DMS79 treated with DMSO at 0.1 percent for 48 hours (cell line): ENCODE measurements around the gene ZNF646.

Experiments used
- DNase-seq: peaks from one replicate; lab custom pipeline; 2025; lab: John Stamatoyannopoulos, UW

ZNF646 gene, protein sequence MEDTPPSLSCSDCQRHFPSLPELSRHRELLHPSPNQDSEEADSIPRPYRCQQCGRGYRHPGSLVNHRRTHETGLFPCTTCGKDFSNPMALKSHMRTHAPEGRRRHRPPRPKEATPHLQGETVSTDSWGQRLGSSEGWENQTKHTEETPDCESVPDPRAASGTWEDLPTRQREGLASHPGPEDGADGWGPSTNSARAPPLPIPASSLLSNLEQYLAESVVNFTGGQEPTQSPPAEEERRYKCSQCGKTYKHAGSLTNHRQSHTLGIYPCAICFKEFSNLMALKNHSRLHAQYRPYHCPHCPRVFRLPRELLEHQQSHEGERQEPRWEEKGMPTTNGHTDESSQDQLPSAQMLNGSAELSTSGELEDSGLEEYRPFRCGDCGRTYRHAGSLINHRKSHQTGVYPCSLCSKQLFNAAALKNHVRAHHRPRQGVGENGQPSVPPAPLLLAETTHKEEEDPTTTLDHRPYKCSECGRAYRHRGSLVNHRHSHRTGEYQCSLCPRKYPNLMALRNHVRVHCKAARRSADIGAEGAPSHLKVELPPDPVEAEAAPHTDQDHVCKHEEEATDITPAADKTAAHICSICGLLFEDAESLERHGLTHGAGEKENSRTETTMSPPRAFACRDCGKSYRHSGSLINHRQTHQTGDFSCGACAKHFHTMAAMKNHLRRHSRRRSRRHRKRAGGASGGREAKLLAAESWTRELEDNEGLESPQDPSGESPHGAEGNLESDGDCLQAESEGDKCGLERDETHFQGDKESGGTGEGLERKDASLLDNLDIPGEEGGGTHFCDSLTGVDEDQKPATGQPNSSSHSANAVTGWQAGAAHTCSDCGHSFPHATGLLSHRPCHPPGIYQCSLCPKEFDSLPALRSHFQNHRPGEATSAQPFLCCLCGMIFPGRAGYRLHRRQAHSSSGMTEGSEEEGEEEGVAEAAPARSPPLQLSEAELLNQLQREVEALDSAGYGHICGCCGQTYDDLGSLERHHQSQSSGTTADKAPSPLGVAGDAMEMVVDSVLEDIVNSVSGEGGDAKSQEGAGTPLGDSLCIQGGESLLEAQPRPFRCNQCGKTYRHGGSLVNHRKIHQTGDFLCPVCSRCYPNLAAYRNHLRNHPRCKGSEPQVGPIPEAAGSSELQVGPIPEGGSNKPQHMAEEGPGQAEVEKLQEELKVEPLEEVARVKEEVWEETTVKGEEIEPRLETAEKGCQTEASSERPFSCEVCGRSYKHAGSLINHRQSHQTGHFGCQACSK (N-terminal part only)

DNA sequence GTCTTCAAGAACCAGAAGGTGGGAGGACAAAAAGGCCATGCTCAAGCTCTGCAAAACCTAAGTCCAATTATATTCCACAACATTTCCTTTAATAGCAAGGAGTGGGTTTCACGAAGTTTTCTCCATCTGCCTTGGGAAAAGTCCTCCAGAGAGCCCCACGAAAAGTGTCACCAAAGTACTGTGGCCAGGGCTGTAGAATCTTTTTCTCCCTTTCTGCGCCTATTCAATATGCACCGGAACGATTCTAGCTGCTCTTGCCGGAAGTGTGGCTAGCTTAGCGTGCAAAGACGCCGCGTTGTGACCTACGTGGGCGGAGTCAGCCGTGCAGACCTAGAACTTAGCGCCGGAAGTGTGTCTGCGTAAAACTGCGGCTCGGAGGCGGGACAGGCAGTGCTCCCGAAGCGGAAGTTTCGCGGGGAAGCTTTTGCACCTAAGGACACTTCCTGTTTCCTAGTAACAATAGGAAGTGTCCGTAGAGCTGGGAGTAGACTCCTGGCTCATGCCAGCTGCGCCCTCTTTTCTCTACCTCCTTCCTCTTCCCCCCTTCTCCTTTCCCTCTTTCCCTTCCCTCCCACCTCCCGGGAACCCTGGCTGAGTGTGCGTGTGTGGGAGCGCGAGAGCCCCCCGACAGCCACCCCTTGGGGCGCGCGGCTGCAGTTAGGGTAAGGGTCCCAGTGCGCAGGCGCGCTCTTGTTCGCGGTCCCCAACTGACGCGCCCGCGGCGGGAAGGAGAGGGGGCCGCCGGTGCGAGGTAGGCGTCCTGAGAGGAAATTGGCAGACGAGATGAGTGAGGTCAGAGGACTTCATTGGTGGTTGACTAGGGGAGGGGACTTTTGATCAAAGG, at the start of gene ZNF646, which contains the start of gene ZNF668:
TSS of gene ZNF646 (plus strand) at position 453 of the 844 bp plus-strand sequence. CDS start 1,903 bp downstream, outside the sequence.
TSS of gene ZNF668 (minus strand) at position 271 of the 844 bp plus-strand sequence. CDS start 9,781 bp downstream, outside the sequence.
- peak; percentile 98 for DNase-seq

DNA sequence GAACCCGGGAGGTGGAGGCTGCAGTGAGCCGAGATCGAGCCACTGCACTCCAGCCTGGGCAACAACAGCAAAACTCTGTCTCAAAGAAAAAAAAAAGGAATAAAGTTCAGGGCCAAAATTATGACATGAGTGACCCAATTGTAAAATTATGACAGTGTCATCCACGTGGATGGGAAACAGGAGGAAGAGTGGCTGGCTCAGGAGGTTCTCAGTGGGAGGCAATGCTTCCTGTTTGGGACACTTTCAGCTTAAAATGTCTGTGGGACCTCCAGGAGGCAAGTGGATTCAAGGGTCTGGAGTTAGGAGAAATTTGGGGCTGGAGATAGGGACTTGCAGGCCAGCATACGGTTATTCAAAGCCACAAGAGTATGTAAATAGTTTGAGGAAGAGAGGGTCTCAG, 48.9 kb upstream of the ZNF646 start:
- DNase-seq: no peak

DNA sequence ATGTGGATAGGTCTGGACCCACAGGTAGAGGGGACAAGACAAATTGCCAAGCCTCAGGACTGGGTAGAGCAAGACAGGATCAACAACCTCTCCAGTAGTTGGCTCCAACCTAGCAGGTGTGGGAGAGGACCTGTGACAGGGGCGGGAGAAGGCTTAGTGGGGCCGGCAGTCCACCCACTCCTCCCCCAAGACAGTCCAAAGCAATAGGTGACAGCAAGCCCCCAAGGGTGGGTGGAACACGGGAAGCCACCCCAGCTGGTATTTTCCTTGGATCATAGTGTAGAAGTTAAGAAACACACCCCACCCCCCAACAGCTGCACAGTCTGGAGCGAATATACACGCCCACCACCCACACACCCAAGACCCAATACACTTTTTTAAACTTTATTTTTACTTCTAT, 45.0 kb upstream of the ZNF646 start:
- DNase-seq: no peak

DNA sequence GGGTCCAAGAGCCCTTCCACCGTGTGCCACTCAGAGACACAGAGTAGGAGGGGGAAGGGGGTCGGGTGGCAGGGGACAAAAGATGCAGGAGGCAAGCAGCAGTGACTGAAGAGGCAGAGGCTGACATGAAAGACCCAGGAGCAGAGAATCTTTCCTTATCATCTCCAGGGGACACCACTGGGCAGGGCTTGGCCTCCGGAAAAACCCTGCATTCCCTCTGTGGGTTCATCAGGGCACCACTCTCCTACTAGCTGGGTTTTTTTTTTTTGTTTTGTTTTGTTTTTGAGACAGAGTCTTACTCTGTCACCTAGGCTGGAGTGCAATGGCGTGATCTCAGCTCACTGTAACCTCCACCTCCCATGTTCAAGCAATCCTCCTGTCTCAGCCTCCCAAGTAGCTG, 42.9 kb upstream of the ZNF646 start:
- DNase-seq: no peak

DNA sequence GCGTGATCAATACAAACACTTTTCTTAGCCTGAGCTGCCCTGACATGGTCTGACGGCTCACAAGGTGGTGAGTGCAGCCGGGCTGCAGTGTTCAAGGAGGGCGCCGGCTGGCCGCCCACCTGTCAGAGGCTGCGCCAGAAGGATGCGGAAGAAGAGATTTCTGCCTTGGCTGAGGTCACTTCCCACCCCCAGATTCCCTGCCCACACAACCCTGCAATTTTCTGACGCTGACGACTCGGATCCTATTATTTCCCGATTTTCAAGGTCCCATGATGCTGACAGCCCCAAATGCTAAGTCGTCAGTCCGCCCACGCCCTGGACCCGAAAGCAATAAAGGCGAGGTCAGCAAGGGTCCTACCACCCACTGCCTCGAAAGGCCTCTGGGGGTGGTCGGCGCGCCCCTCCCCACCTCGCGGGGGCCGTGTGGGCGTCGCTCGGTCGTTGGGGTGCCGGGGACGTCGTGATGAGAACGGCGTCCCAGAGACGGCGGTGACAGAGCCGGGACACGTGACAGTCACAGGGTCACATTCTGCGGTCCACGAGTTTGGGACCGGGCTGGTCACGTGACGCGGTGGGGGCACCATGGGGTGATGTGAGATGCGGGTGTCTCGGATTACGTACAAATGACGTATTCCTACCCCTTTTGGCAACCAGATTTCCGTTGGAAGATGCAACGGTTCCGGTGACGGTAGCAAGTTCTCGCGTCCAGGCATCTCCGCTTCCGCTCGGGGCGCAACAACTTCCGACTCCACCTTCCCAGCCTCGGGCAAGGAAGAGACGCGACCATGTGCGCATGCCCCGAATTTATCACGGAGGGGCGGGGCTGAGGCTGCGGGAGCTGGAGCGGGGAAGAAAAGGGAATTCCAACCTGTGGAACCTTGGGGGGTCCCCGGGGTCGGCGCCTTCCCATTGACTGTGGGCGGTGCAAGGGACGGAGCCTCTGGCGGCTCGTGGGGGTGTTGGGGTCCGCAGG, 41.2 kb upstream of the ZNF646 start, which contains the start of gene STX4:
TSS of gene STX4 (plus strand) at position 823 of the 973 bp plus-strand sequence. CDS start 248 bp downstream, outside the sequence.
- DNase-seq: peak; percentile 94

DNA sequence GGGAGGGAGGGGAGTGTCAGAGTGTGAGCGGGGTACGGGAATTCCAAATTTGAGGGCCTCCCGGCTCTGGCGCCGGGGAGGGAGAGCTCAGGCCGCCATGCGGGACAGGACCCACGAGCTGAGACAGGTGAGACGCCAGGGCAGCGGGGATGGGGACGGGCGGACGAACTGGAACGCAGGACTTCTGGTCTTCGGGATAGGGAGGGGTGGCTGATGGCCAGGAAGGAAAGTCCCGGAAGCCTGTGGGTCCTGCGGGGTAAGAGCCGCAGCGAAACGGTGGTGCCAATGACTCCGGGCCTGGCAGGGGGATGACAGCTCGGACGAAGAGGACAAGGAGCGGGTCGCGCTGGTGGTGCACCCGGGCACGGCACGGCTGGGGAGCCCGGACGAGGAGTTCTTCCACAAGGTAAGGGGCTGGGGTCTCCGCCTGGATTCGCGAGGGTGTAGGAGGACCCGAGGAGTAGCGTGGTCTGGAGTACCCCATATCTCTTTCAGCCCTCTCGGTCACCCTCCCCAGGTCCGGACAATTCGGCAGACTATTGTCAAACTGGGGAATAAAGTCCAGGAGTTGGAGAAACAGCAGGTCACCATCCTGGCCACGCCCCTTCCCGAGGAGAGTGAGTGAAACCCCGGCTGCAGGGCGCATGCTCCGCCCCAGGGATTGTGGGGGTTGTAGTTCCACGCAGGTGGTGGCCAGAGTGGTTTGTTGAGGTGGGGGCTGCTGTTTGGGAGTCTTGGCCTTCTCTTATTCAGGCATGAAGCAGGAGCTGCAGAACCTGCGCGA, 40.3 kb upstream of the ZNF646 start:
- DNase-seq: peak; percentile 64

GRCh38 chr16:31036691-31037090, 37.5 kb upstream of the ZNF646 start:
- no peak for DNase-seq

- no peak for DNase-seq
These were observed 35.2 kb upstream of the ZNF646 start for GRCh38 chr16:31038993-31039392.

- DNase-seq: no peak
These were observed 31.4 kb upstream of the ZNF646 start for GRCh38 chr16:31042866-31043265.

DNA sequence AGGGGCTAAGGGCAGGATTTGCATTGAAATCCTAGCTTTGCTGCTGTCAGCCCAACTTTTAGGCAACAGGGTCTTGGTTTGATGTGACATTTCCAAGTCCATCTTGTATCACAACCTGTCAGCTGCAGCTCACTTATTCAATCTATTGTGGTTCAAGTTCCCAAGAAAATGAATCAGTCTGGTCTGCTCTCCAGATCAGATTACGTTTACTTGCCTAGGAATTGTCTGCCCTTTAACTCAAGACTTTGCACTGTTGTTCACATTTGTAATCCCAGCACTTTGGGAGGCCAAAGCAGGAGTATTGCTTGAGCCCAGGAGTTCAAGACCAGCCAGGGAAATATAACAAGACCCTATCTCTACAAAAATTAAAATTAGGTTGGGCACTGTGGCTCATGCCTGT, 30.9 kb upstream of the ZNF646 start:
- DNase-seq: no peak

- DNase-seq: no peak
These were observed 30.2 kb upstream of the ZNF646 start for GRCh38 chr16:31043898-31044481.

DNA sequence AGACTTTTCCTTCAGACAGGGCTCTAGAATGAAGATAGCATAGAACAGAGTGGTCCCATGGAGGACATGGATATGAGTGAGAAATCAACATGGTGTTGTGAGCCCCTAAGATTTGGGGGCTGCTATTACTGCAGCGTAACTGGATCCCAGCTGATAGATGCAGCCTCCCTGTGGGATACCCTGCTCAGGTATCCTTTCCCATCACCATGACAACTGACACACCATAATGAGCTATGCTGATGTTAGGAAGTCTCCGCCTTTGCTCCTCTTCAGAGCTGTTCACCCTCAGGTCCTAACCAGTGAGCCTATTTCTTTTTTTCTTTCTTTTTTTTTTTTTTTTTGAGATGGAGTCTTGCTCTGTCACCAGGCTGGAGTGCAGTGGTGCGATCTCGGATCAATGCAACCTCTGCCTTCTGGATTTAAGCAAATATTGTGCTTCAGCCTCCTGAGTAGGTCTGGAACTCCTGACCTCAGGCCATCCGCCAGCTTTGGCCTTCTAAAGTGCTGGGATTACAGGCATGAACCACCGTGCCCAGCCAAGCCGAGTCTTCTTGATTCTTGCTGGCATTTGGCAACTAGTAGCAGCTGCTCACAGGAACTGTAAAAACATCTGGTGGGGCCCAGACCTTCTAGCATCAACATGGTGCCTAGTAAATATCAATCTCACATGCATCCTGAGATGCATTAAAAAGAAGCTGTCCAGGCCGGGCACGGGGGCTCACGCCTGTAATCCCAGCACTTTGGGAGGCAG, 23.8 kb upstream of the ZNF646 start:
- no peak for DNase-seq

- DNase-seq: no peak
These were observed 22.1 kb upstream of the ZNF646 start for GRCh38 chr16:31052114-31052513.

DNA sequence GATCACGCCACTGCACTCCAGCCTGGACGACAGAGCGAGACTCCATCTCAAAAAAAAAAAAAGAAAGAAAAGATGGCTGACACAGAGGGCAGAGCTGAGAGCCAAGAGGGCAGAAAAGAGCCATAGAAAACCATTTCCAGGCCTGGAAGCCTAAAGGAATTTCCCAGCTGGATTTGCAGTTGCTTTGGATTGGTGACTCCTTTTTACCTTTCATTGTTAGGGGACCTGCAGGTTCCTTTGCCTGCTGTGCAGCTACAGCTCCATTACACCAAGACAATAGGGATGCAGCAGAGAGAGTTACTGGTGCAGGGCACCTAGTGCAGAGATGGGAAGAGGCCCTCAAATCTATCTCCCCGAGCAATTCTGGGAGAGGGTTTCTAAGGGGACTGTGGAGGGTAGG, 18.6 kb upstream of the ZNF646 start:
- no peak for DNase-seq

DNA sequence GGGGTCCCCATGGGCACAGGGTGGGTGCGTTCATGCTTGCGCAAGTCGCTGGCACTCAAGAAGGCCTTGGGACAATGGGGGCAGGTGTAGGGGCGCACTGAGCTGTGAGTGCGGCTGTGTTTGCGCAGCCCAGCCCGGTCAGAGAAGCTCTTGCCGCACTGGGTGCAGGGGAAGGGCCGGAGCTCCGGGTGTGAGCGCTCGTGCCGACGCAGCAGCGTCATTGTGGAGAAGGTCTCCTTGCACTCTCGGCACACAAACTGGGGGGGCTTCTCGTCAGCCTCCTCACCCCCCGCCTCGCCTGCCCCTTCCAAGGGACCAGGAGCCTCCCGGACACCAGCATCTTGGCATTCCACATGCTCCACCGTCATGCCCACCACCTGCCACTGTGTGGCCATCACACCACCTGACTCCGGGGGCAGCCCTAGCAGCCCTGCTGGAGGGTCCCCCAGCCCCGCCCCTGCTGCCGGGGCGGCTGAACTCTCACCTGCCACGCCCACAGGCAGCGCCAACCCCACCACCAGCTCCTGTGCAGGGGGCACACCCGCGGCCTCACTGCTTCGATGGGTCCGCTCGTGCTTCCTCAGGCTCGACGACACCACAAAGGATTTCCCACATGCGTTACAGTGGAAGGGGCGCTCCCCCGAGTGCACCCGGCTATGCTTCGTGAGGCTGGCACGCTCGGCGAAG, 13.0 kb upstream of the ZNF646 start:
- no peak for DNase-seq

DNA sequence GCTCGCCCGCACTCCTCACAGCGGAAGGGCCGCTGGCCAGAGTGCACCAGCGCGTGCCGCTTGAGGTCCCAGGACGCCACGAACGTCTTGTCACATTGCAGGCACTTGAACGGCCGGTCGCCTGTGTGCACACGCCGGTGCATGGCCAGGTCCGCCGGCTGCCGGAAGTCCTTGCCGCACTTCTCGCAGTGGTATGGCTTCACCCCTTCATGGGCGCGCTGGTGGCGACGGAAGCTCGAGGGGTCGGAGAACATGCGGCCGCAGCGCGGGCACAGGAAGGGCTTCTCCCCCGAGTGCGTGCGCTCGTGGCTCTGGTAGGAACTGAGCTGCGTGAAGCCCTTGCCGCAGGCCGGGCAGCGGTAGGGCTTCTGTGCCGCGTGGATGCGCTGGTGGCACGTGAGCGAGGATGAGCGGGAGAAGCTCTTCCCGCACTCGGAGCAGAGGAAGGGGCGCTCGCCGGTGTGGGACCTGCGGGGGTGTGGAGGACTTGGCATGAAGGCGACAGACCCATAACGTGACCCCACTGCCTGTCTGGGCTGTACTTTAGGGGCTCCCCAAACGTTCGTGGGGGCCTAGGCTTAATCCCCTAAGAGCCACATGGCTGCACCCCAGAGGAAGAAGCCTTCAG, 12.3 kb upstream of the ZNF646 start:
- DNase-seq: no peak

- DNase-seq: no peak
These were observed 10.8 kb upstream of the ZNF646 start for GRCh38 chr16:31063495-31063842.
